CD4-positive, alpha-beta T cell treated with Interleukin-1 beta for 1 hour (primary cell): ENCODE data around the gene C14orf119.

Source experiments
- DNase-seq, 2 donors: peaks; one replicate each; pipeline ENCODE4 v3.0.0-alpha.2; 2020 to 2022

C14orf119 gene

GRCh38 chr14:23128969-23129758 lies 33.9 kb downstream of the C14orf119 start:
- no peak for DNase-seq

DNA sequence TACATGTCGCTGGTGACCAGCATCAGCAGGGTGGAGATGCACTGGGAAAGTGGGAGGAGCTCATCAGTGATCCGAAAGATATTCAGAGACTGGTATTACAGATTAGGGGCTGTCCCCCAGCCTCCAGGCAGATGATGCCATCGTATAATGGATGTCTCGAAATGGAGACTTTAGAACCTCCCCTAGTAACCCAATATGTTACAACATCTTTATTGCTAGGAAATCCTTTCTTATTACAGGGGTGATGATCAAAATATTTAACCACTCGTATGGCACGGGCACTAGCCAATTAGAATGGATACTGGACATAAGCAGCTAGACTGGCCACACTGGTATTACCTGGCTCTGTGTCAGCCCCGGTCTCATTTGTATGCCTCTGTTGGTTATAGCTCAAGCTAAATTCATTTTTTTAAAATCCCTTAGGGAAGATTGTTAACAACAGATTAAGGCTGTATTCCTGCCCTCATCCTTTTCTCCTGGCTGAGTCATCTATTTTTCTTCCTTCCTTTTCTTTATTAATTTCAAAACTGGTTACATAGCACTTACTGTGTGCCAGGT lies 34.5 kb downstream of the C14orf119 start:
- DNase-seq: no peak

DNA sequence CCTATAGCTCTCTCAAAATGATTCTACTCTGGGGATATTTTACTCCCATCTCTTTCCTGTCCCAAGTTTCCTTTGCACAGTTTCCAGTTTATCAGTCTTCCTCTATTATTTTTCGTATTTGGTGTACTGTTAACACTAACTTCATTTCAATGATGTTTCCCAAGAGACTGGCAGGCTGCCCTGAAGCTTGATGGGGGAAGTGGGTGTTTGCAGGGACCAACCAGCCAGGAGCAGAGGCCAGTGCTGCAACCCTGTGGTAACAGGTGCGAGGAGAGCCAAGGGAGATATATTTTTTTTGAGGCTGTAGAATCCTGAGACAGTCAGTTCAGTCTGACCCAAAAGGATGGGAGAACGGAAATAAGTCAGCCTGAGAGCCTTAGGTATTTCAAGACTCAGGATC lies 35.6 kb downstream of the C14orf119 start:
- DNase-seq: no peak

- no peak for DNase-seq
Observed at GRCh38 chr14:23131482-23131881, 36.2 kb downstream of the C14orf119 start.

DNA sequence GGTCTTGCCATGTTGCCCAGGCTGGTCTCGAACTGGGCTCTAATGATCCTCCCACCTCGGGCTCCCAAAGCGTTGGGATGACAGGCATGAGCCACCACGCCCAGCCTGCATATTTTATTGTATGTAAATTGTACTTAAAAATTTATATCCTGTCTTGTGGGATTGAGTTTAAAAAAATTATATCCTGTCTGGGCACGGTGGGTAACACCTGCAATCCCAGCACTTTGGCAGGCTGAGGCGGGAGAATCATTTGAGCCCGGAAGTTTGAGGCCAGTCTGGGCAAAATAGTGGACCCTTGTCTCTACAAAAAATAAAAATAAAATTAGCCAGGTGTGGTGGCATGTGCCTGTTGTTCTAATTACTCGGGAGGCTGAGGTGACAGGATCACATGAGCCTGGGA lies 37.7 kb downstream of the C14orf119 start:
- no peak for DNase-seq

- DNase-seq: no peak
Observed at GRCh38 chr14:23136566-23137133, 41.3 kb downstream of the C14orf119 start.

DNA sequence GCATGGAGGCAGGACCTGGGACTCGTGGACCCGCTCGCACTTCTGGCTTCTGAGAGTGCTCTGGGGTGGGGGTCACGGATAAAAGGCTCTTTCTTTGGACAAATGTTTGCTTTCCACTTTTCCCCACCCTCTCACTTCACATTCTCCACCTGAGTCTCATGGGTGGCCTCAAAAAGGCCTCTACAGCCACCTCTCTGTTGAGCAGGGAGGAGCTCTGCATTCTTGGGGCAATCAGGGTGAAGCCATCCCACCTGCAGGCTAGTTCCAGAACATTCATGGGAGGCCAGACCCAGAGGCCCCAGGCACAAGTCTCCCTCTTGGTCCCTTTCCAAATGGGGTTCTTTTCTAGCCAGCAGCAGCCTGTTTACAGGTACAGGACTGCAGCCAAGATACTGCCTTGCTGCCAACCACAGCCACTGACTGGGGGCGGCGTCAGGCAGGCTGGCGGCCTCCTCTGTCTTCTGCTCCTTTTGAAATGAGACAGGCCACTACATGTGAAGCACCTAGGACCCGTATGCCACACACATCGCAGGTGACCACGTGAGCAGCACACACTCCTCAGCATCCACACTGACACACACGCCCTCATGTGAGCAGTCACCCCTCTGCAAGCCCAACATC lies 42.0 kb downstream of the C14orf119 start:
- no peak for DNase-seq

- DNase-seq: no peak
Observed at GRCh38 chr14:23137813-23138535, 42.7 kb downstream of the C14orf119 start.

DNA sequence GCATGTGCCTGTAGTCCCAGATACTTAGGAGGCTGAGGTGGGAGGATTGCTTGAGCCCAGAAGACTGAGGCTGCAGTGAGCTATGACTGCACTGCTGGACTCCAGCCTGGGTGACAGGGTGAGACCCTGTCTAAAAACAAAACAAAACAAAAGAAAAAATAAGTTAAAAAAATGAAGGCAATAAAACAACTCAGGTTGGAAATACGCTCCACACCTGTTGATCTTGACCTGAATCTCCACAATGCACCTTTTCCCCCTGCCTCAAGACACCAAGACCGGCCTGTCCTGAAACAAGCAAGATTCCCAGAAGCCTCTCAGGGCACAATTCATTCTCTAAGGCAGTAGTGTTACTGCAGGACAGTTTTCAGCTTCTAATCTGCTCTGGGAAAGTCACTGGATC lies 44.6 kb downstream of the C14orf119 start:
- no peak for DNase-seq

- no peak for DNase-seq
Observed at GRCh38 chr14:23140371-23140770, 45.1 kb downstream of the C14orf119 start.

- DNase-seq: no peak
Observed at GRCh38 chr14:23141706-23142444, 46.6 kb downstream of the C14orf119 start.

- DNase-seq: no peak
Observed at GRCh38 chr14:23142826-23143225, 47.5 kb downstream of the C14orf119 start.

DNA sequence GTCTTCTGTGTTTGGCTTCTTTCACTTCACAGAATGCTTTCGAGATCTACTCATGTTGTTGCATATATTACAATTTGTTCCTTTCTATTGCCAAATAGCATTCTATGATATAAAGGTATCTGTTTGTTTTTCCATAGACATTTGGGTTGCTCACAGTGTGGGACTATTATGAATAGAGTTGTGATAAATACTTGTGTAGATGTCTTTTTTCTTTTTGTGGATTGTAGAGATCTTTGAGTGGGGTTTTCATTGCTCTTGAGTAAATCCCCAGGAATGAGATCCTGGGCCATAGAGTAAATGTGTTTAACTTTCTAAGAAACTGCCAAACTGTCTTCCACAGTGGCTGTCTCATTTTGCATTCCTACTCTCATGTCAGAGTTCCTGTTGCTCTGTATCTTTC lies 48.6 kb downstream of the C14orf119 start:
- no peak for DNase-seq

GRCh38 chr14:23145794-23146350 lies 50.6 kb downstream of the C14orf119 start:
- DNase-seq: no peak

DNA sequence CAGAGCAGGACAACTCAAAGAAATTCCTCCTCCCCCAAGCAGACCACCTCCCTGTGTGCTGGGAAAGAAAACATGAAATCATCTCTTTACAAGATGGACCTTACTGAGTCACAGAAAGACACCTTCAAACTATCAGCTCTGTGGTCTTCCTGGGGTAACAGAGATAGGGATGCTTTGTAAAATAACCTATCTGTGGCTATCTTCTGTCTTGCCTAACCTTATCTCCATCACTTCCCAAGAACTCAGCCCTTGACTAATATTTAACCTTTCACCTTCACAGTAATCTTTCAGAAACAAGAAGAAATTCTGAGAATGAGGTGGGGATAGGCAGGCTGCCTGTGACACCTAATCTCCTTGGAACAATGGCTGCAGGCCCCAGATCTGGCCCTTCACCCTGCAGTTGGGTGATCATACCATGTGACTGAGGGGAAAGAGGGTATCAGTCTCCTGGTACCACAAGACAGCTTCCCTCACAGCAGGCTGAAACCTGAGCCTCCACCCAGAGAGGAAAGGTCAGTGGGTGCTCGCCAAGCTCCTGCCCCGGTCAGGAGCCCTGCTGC lies 51.1 kb downstream of the C14orf119 start:
- DNase-seq: no peak

DNA sequence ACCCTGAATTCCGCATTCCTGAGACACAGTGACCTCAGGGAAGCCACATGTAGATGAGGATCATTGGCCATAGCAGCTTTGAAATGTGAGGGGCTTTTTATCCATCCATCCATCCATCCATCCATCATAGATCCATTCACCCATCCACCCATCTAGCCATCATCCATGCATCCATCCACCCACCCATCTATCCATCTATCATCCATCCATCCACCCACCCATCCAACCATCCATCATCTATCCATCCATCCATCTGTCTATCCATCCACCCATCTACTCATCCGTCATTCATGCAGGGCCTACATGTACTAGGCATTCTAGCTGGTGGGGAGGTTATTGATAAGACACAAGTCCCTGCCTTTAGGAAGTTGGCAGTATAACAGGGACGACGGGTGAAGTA lies 51.7 kb downstream of the C14orf119 start:
- DNase-seq: no peak

- no peak for DNase-seq
Observed at GRCh38 chr14:23147676-23148075, 52.4 kb downstream of the C14orf119 start.

- DNase-seq: no peak
Observed at GRCh38 chr14:23148591-23149249, 53.4 kb downstream of the C14orf119 start.

- no peak for DNase-seq
Observed at GRCh38 chr14:23149745-23150144, 54.4 kb downstream of the C14orf119 start.
